Fibroblast of lung (primary cell): ENCODE results near the gene PRKCH. TPM values are rescaled to one million over a fixed set of nuclear protein-coding genes. Genes with fewer than 3 reads are reported as not detected.

Experiments
- DNase-seq, 2 donors: peaks; one replicate each; pipeline versions ENCODE4 v3.0.0 to v3.0.0-alpha.2; 2010; ENCODE audit warnings: low read depth in 2 of 2
- H2AFZ ChIP-seq: 2 replicates; pipeline ENCODE4 v1.5.1; 2012; ENCODE audit warnings: low read length, control low read depth, inconsistent platforms
- H3K27ac ChIP-seq: 2 replicates; pipeline ENCODE4 v1.5.1; 2011; ENCODE audit warnings: low read length, control low read depth; ENCODE audit not compliant: insufficient read depth
- H3K27me3 ChIP-seq: 2 replicates; pipeline ENCODE4 v1.5.1; 2011; ENCODE audit warnings: mild to moderate bottlenecking, low read length; ENCODE audit not compliant: control insufficient read depth, insufficient read depth
- H3K36me3 ChIP-seq: 2 replicates; pipeline ENCODE4 v1.5.1; 2011; ENCODE audit warnings: low read length; ENCODE audit not compliant: control insufficient read depth, insufficient read depth
- H3K4me1 ChIP-seq: 2 replicates; pipeline ENCODE4 v1.5.1; 2011; ENCODE audit warnings: low read length; ENCODE audit not compliant: control insufficient read depth, insufficient read depth; ENCODE audit errors: extremely low read depth
- H3K4me2 ChIP-seq: 2 replicates; pipeline ENCODE4 v1.5.1; 2011; ENCODE audit warnings: low read length, control low read depth; ENCODE audit not compliant: insufficient read depth; ENCODE audit errors: extremely low read depth
- H3K4me3 ChIP-seq, 4 experiments: fragments of 200-600 bp in 1 of 4; sonication (generic) in 1 of 4; replicated peaks in 1 of 4; 2 replicates each; pipeline ENCODE4 v1.5.1; 2011 to 2016; ENCODE audit warnings: low read length in 4 of 4, low read depth in 3 of 4, mild to moderate bottlenecking in 3 of 4, control low read depth in 2 of 4, inconsistent platforms in 1 of 4, mixed read lengths in 1 of 4; ENCODE audit not compliant: insufficient read depth in 1 of 4; ENCODE audit errors: control extremely low read depth in 1 of 4
- H3K79me2 ChIP-seq: 2 replicates; pipeline ENCODE4 v1.5.1; 2012; ENCODE audit warnings: mild to moderate bottlenecking, low read length, inconsistent platforms; ENCODE audit not compliant: control insufficient read depth, insufficient read depth
- H3K9ac ChIP-seq: 2 replicates; pipeline ENCODE4 v1.5.1; 2011; ENCODE audit warnings: mild to moderate bottlenecking, low read length, control low read depth; ENCODE audit not compliant: insufficient read depth
- H3K9me3 ChIP-seq: 2 replicates; pipeline ENCODE4 v1.5.1; 2012; ENCODE audit warnings: low read depth, low read length; ENCODE audit not compliant: control insufficient read depth, insufficient read depth
- H4K20me1 ChIP-seq: 2 replicates; pipeline ENCODE4 v1.5.1; 2011; ENCODE audit warnings: low read length; ENCODE audit not compliant: control insufficient read depth, insufficient read depth; ENCODE audit errors: extremely low read depth
- CTCF ChIP-seq, 2 donors: IDR thresholded peaks in 1 of 2; conservative IDR thresholded peaks in 1 of 2; 1 replicate in 1 of 2; 2 replicates in 1 of 2; pipeline ENCODE4 v1.5.1; 2011 to 2012; ENCODE audit warnings: low read length in 2 of 2, control low read depth in 1 of 2, inconsistent platforms in 1 of 2, low read depth in 1 of 2, mild to moderate bottlenecking in 1 of 2
- EZH2 ChIP-seq: IDR thresholded peaks from 2 replicates; pipeline ENCODE4 v1.5.1; 2012; ENCODE audit warnings: low read length, control low read depth, mild to moderate bottlenecking; ENCODE audit errors: missing control alignments
- polyA plus RNA-seq, 2 donors: library from polyadenylated mRNA; depleted of rRNA in 1 of 2; stranded (reverse) in 1 of 2; unstranded in 1 of 2; fragments of >200 nt; gene quantifications; 2 replicates each; pipeline ENCODE4 v1.2.1, GENCODE V29; 2011 to 2012; ENCODE audit warnings: missing spikeins in 1 of 2
- total RNA-seq: library from RNA; depleted of rRNA; stranded (reverse); fragments of >200 nt; gene quantifications from 2 replicates; pipeline ENCODE4 v1.2.1, GENCODE V29; 2014

Gene PRKCH
- total and polyA plus RNA-seq, 2 donors (not counting 1 experiment from before 2014, with no cell fraction given), result 2.9 to 5.4 TPM

GRCh38 chr14:61429316-61429715 lies 107.9 kb downstream of the PRKCH start:
- no peak for TF ChIP-seq CTCF (conservative IDR thresholded peaks at IDR 0.05 in 1 of 2, IDR thresholded peaks at IDR 0.05 in 1 of 2; ENCODE audit: low read depth in 1 of 2, low read length in 2 of 2)
- TF ChIP-seq EZH2, result no peak
- no peaks in the 10 kb centered on the region for H3K9me3 ChIP-seq
- no peaks in the 10 kb centered on the region for H4K20me1 ChIP-seq
- H3K4me3 ChIP-seq, result no peak overlapping the region
- peaks cover 3% of the 10 kb centered on the region for H3K27me3 ChIP-seq
- no peak for DNase-seq
- H3K4me1 ChIP-seq, result no peaks in the 10 kb centered on the region
- H3K27ac ChIP-seq, result no peak overlapping the region
- H3K36me3 ChIP-seq, result no peaks in the 10 kb centered on the region
- no peak overlapping the region for H2AFZ ChIP-seq
- no peaks in the 10 kb centered on the region for H3K79me2 ChIP-seq
- no peak overlapping the region for H3K4me2 ChIP-seq
- no peak overlapping the region for H3K9ac ChIP-seq

DNA sequence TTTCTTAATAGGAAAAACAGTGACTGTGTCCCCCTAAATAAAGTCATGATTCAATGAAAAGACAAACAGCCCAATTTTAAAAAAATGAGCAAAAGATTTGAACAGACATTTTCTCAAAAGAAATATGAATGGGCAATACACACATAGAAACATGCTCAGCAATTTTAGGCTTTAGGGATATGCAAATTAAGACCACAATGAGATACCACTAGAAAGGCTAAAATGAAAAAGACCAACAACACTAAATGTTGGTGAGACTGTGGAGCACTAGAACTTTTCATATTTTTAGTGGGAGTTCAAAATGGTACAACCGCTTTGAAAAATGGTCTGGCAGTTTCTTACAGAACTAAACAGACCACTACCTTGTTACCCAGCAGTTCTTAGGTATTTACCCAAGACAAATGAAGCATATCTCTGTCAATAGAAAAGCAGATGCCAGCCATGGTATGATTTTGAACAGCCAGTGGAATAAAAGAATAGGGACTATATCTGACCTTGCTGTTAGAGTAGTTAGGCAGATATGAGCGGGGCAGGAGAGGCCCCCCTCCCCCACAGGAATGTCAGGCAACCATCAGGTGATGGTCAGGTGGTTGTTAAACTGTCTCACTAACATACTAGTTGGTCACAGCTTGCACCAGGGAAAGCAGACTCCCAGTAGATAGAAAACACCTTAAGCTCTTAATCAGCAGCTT lies 108.8 kb downstream of the PRKCH start:
- no peak overlapping the region for H3K27ac ChIP-seq
- H3K9me3 ChIP-seq, result no peaks in the 10 kb centered on the region
- no peaks in the 10 kb centered on the region for H4K20me1 ChIP-seq
- TF ChIP-seq CTCF (conservative IDR thresholded peaks at IDR 0.05 in 1 of 2, IDR thresholded peaks at IDR 0.05 in 1 of 2; ENCODE audit: low read depth in 1 of 2, low read length in 2 of 2) (no peak), EZH2 (no peak)
- no peaks in the 10 kb centered on the region for H3K4me1 ChIP-seq
- H2AFZ ChIP-seq, result no peak overlapping the region
- H3K36me3 ChIP-seq, result no peaks in the 10 kb centered on the region
- no peaks in the 10 kb centered on the region for H3K79me2 ChIP-seq
- DNase-seq, result no peak
- no peak overlapping the region for H3K4me3 ChIP-seq
- H3K27me3 ChIP-seq, result peaks cover 3% of the 10 kb centered on the region
- no peak overlapping the region for H3K9ac ChIP-seq
- no peak overlapping the region for H3K4me2 ChIP-seq

GRCh38 chr14:61433169-61433568 lies 111.8 kb downstream of the PRKCH start:
- TF ChIP-seq CTCF (conservative IDR thresholded peaks at IDR 0.05 in 1 of 2, IDR thresholded peaks at IDR 0.05 in 1 of 2; ENCODE audit: low read depth in 1 of 2, low read length in 2 of 2), result no peak
- TF ChIP-seq EZH2, result no peak
- no peaks in the 10 kb centered on the region for H4K20me1 ChIP-seq
- no peak overlapping the region for H3K4me3 ChIP-seq
- H3K27me3 ChIP-seq, result peaks cover 3% of the 10 kb centered on the region
- no peaks in the 10 kb centered on the region for H3K36me3 ChIP-seq
- no peaks in the 10 kb centered on the region for H3K4me1 ChIP-seq
- no peaks in the 10 kb centered on the region for H3K79me2 ChIP-seq
- no peaks in the 10 kb centered on the region for H3K9me3 ChIP-seq
- H3K9ac ChIP-seq, result no peak overlapping the region
- H3K27ac ChIP-seq, result no peak overlapping the region
- no peak for DNase-seq
- no peak overlapping the region for H2AFZ ChIP-seq
- H3K4me2 ChIP-seq, result no peak overlapping the region
